Fibroblast of skin of left biceps (primary cell): ENCODE results near the gene SLC22A17.

Experiments used
- DNase-seq, 2 experiments: peaks; one replicate each; pipeline ENCODE4 v3.0.0-alpha.2; 2013; ENCODE audit warnings: low read depth in 2 of 2

The SLC22A17 gene

GRCh38 chr14:23381871-23382270 is 29.2 kb upstream of the SLC22A17 start:
- no peak for DNase-seq

GRCh38 chr14:23380976-23381375 is 28.3 kb upstream of the SLC22A17 start:
- no peak for DNase-seq

DNA sequence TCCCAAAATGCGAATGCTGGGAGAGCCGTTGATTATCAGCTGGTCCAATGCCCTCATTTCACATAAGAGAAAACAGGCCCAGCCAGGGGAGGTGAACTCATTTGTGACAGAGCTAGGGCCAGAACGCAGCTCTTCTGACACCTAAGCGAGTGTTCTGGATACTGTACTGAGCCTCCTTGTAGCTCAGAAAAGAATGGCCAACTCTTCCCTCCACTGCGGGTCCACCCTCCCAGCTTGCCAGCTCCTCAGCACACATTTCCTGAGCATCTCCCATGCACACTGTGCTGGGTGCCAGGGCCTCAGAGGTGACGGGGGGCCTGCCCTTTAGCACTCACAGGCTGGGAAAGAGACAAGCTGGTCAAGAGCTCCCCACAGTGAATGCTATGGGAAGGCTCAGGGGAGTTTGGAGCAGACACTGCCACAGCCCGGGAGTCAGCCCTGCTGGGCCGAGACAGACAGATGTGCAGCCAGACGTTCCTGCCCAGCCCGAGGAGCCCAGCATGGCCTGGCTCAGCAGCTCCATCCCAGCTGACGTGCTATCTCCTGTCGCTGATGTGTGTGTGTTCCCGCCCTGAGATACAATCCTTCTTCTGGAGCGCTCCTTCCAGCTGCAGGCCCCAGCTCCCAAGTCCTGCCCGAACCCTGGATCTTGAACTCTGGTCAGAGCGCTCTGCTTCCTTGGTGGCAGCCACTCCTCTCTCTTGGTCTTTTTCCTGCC is 27.7 kb upstream of the SLC22A17 start:
- DNase-seq, result no peak

DNA sequence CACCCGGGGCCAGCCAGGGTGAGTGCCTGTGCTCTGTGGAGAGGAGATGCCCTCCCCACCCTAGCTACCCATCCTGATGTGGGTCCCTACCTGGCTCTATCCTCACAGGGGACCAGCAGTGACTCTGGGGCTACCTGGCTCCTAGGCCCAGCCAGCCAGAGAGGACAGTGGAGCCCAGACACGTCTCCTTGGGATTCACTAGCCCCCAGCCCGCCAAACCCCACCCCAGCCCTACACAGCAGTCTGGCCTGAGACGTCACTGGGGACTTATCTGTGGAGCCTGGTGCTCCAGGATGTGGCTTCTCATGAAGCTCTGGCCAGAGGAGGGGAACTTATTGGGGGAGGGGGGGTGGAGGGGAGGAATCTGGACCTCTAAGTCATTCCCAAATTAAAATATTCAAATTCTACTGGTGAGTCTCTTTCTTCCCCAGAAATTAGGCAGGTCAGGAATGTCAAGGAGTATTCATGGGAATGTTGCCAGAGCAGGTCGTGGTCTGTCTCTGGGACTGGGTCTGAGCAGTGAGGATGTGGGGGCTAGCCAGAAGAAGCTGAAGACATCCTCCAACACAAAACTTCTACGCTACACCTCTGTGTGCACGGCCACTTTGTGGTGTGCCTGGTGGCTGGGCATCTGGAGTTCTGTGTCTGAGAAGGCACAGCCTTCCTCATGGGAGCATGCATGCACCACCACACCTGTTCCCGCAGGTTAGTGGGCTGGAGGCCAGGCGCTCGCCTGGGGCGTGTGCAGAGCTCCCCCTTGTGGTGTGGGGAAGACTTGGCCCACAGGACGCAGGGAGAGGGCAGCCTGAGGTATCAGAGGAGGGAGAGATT is 26.9 kb upstream of the SLC22A17 start:
- DNase-seq, result no peak

DNA sequence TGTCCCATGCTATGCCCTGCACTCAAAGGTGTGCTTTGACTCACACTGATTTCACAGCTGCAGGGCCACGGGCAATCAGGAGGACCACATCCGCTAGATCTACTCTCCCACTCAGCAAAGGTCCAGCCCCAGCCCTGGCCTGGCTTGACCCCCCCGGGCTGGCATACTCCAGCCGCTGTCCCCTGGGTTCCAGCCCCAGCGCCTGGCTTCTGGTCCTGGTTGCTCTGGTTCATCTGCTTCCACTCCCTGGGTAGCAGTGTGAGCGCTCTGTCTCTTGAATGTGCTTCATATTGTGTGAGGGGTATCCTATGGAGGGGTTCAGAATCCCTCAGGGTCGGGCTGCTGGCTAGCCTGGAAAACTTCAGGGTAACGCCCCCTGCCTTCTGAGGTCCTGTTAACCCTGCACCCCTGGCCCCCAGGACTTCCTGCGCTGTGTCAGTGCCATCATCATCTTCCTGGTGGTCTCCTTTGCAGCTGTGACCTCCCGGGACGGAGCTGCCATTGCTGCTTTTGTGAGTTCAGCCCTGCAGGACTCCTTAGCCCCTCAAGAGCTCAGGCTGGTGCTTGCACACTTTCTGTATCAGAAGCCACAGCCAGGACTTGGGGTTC is 26.0 kb upstream of the SLC22A17 start:
- no peak for DNase-seq

DNA sequence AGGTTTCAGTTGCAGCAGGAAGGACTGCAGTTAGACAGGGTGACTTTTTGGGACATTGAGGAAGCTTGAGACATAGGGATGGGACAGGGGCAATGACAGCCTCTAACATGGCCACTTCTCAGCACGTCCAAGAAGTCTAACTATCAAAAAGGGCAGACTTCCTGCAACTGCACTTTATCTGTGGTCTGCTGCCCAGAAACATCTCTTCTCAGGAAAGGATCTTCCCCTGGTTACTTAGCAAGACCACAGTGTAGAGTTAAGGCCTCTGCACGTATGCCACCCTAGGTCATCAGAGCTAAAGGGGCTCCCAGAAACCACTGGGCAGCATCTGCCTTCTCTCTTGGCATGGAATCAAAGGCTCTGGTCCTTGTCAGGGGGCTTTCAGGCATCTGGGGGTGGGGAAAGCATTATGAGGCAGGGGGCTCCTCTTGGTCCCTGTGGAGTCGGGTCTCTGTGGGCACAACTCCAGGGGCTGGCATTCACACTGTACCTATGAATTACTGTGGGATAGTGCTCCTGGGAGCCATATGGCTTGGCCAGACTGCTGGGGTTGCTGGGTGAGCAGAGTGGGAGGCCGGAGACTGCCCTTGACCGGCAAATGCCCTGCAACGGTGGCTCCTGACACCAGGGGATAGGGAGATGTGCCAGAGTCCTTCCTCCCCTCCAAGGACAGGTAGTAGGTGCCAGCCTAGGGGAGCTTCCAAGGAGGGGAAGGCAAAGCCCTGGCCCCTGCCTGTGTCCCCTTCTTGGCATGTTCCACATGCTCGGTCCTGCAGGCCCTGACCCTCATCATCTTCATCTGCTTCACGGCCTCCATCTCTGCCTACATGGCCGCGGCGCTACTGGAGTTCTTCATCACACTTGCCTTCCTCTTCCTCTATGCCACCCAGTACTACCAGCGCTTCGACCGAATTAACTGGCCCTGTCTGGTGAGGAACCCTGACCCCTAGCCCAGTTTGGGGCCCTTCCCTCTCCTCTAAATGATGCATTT is 25.2 kb upstream of the SLC22A17 start:
- DNase-seq, result no peak

GRCh38 chr14:23377198-23377550 is 24.5 kb upstream of the SLC22A17 start:
- no peak for DNase-seq

GRCh38 chr14:23376482-23377197 is 24.0 kb upstream of the SLC22A17 start, which contains the start of gene CMTM5:
TSS of gene CMTM5 (plus strand) at chr14:23377046. CDS start at chr14:23377252, 206 bp downstream.
- DNase-seq, result no peak

DNA sequence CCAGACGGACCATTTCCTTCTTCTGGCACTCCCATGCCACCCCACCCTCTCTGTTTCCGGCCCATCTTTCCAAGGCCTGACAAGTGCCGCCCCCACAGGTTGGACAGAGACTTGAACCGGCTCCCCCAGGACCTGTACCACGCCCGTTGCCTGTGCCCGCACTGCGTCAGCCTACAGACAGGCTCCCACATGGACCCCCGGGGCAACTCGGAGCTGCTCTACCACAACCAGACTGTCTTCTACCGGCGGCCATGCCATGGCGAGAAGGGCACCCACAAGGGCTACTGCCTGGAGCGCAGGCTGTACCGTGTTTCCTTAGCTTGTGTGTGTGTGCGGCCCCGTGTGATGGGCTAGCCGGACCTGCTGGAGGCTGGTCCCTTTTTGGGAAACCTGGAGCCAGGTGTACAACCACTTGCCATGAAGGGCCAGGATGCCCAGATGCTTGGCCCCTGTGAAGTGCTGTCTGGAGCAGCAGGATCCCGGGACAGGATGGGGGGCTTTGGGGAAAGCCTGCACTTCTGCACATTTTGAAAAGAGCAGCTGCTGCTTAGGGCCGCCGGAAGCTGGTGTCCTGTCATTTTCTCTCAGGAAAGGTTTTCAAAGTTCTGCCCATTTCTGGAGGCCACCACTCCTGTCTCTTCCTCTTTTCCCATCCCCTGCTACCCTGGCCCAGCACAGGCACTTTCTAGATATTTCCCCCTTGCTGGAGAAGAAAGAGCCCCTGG is 23.0 kb upstream of the SLC22A17 start:
- DNase-seq, result no peak

GRCh38 chr14:23373041-23373440 is 20.4 kb upstream of the SLC22A17 start:
- DNase-seq, result no peak

DNA sequence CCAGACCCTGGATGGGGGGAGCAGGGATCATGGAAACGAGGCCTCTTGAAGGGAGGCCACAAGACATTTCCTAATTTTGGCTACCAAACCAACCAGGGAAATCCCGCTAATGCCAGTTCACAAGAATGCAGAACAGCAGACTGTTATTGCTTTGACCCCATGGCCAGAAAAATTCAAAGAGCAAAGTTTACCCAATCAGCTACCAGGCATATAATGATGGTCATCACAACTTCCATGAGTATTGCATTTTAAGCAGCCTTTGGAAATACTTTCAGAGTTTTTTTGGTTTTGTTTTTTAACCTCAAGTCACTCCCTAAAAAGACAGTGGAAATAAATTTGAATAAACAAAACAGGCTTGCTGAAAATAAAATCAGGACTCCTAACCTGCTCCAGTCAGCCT is 19.8 kb upstream of the SLC22A17 start, which contains the start of gene IL25:
IL25 (plus strand) TSS at position 301 of the 400 bp plus-strand sequence.
- DNase-seq, result no peak

- no peak for DNase-seq
These were observed 19.2 kb upstream of the SLC22A17 start for GRCh38 chr14:23371865-23372264.

DNA sequence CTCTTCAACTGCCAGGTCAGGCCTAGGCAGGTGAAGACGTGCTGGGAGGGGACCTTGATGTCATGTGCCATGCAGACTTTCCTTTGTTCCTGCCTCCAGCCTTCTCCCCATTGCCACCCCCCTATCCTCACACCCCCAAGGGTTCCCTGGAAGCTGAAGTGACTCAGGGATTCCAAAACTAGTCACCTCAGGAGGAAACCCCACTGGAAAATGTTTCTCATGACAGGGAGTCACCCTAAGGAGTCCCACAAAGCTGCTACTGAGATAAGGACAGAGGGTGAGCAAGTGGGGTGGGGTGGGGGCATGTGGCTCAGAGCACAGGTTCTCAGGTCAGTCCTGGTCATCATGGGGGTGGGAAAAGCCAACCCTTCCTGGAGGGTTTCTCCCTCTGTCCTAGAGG is 17.5 kb upstream of the SLC22A17 start:
- DNase-seq, result no peak

GRCh38 chr14:23366426-23366921 is 13.8 kb upstream of the SLC22A17 start:
- peak in 1 of 2 experiments; percentile 46 for DNase-seq

DNA sequence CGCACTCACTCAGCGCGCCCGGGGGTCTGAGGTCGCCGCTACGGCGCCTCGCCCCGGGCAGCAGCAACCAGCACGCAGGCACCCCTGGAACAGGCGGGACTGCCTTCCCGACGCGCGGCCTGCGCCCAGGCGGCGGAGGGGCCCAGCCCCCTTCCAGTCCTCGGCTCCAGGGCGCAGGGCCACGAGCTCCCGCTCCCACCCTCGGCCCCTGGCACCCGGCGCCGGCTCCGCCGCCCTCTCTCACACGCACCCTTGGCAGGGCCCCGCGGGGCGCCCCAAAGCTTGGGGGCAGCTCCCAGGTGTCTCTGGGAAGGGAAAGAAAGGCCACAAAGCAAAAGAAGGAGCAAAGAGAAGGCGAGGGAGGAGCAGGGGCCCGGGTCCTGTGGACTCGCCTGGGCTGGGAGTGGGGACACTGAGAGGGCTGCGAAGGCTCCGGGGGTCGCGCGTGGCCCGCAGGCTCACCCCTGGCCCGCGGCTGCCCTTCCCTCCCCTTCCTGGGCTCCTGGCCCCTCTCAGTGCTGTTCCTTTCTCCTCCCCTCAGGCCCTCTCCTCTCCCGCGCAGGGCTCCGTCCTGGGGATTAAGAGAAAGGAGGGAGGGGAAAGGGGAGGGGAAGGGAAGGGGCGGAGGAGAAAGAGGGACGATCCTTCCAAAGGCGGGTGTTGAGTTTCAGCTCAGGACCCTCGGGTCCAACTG is 13.2 kb upstream of the SLC22A17 start:
- peak; percentile 54 to 58 for DNase-seq

DNA sequence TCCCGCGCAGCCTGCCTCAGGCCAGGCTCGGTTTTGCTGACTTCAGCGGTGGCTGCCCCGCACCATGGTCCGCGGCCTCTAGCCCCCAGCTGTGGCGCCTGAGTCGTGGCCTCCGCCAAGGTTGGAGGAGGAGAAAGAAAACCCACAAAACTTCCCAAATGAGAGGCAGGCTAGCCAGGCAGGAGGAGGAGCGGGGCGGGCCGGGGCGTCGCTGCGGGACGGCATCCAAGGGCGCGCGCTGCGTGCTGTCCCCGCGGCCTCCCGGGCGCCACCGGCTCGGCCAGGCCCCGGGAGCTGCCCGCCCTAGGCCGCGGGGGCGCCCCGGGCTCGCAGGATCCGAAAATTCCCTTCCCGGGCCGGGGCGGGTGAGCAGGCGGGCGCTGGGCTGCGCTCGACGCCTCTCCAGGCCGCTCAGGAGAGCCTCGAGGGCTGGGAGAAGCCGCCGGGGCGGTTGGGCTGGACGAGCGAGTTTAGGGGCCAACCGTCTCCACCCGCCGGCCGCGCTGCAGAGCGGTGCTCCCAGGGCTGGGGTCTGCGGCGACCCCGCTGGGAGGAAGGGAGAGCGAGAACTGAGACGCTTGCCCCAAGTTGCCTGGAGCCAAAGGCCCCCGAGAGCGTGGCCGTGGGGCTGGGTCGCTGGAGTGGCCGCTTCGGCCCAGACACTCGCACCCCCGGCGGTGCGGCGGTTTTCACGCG is 12.5 kb upstream of the SLC22A17 start, which contains the start of gene EFS:
EFS (minus strand) TSS at position 137 of the 696 bp plus-strand sequence. CDS start 147 bp downstream, outside the sequence.
- DNase-seq, result no peak

GRCh38 chr14:23364164-23365035 is 11.7 kb upstream of the SLC22A17 start:
- DNase-seq, result no peak
